A549 (cell line): Measurements from ENCODE around the gene SORBS1. TPM values are rescaled to one million over a fixed set of nuclear protein-coding genes. Genes with fewer than 3 reads are reported as not detected.

Source experiments
- ATAC-seq, 2 experiments: fragments of 200-7000 bp in 1 of 2; fragments of >200 bp in 1 of 2; cut with Nextera tagmentation in 1 of 2; cut with Tn5 transposase in 1 of 2; 3 replicates each; pipeline versions ENCODE4 v1.8.0 to v1.9.1; 2018 to 2020; ENCODE audit warnings: mild to moderate bottlenecking in 1 of 2, moderate library complexity in 1 of 2
- CTCF ChIA-PET: fragments of 300-600 bp; sonication (Branson Sonifier 250); formaldehyde crosslinking; extraction: SDS; loops from one replicate; lab custom pipeline; 2021; ENCODE audit warnings: antibody characterized with exemption, inconsistent platforms; lab: Yijun Ruan, JAX
- POLR2A ChIA-PET: fragments of 350-600 bp; formaldehyde crosslinking; extraction: SDS; loops from one replicate; lab custom pipeline; 2021; ENCODE audit warnings: antibody characterized with exemption, inconsistent platforms; lab: Yijun Ruan, JAX
- DNase-seq, 2 experiments: peaks; one replicate each; pipeline versions ENCODE4 v3.0.0 to v3.0.0-alpha.2; 2011 to 2016; ENCODE audit warnings: low read depth in 1 of 2, low spot score in 1 of 2
- FAIRE-seq: peaks from 2 replicates; lab custom pipeline; 2011; peaks lifted over from hg19 to GRCh38; lab: Jason Lieb, UNC
- H3K27ac ChIP-seq, 2 experiments: fragments of >200 bp; sonication (Bioruptor Twin); formaldehyde crosslinking; 3 replicates each; pipeline ENCODE4 v1.5.1; 2016 to 2017
- H3K4me1 ChIP-seq: fragments of >200 bp; sonication (Bioruptor Twin); formaldehyde crosslinking; 3 replicates; pipeline ENCODE4 v1.6.1; 2016
- H3K4me2 ChIP-seq: fragments of >200 bp; sonication (Bioruptor Twin); formaldehyde crosslinking; 3 replicates; pipeline ENCODE4 v1.6.1; 2016
- H3K4me3 ChIP-seq: fragments of >200 bp; sonication (Bioruptor Twin); formaldehyde crosslinking; 3 replicates; pipeline ENCODE4 v1.5.1; 2016
- H3K9me3 ChIP-seq: fragments of >200 bp; sonication (Bioruptor Twin); formaldehyde crosslinking; 3 replicates; pipeline ENCODE4 v1.6.1; 2016
- ATOH8 ChIP-seq: fragments of 250-450 bp; sonication (Bioruptor Pico); IDR thresholded peaks from 2 replicates; pipeline ENCODE4 v1.5.0; 2020; ENCODE audit warnings: low read depth, mild to moderate bottlenecking, moderate library complexity
- CEBPB ChIP-seq, 2 experiments: fragments of >200 bp in 1 of 2; sonication (Bioruptor Twin) in 1 of 2; formaldehyde crosslinking in 1 of 2; IDR thresholded peaks; 2 replicates each; pipeline ENCODE4 v1.6.1; 2012 to 2016
- E2F6 ChIP-seq: IDR thresholded peaks from 2 replicates; pipeline ENCODE4 v1.6.1; 2012; ENCODE audit warnings: low read depth, borderline replicate concordance
- EHF ChIP-seq: fragments of 250-450 bp; sonication (Bioruptor Pico); IDR thresholded peaks from 2 replicates; pipeline ENCODE4 v1.5.0; 2020; ENCODE audit warnings: mild to moderate bottlenecking
- EHMT2 ChIP-seq: fragments of 200-600 bp; sonication (generic); IDR thresholded peaks from 2 replicates; pipeline ENCODE4 v1.6.1; 2016; ENCODE audit warnings: antibody characterized with exemption, low read depth, mild to moderate bottlenecking, moderate library complexity
- ELK1 ChIP-seq: fragments of 150-350 bp; IDR thresholded peaks from 2 replicates; pipeline ENCODE4 v1.6.1; 2014; ENCODE audit warnings: low read depth, mild to moderate bottlenecking, low read length
- ESRRA ChIP-seq: fragments of 150-350 bp; IDR thresholded peaks from 2 replicates; pipeline ENCODE4 v1.6.1; 2014; ENCODE audit warnings: mild to moderate bottlenecking, low read length, borderline replicate concordance
- FOSL2 ChIP-seq, 2 experiments: fragments of 450-650 bp in 1 of 2; fragments of >200 bp in 1 of 2; sonication (Bioruptor Twin) in 1 of 2; formaldehyde crosslinking; IDR thresholded peaks; 2 replicates each; pipeline versions ENCODE4 v1.5.0 to v1.6.1; 2016 to 2020; ENCODE audit warnings: mild to moderate bottlenecking in 1 of 2, moderate library complexity in 1 of 2
- GATA3 ChIP-seq: IDR thresholded peaks from 2 replicates; pipeline ENCODE4 v1.6.1; 2012; ENCODE audit warnings: borderline replicate concordance
- HDAC2 ChIP-seq: fragments of 200-600 bp; sonication (generic); IDR thresholded peaks from 2 replicates; pipeline ENCODE4 v1.6.1; 2016
- HMGXB4 ChIP-seq: fragments of 250-450 bp; sonication (Bioruptor Pico); IDR thresholded peaks from 2 replicates; pipeline ENCODE4 v1.5.0; 2021; ENCODE audit warnings: mild to moderate bottlenecking, moderate library complexity, borderline replicate concordance
- HOXA7 ChIP-seq: fragments of 250-450 bp; sonication (Bioruptor Pico); IDR thresholded peaks from 2 replicates; pipeline ENCODE4 v1.5.0; 2020; ENCODE audit warnings: mild to moderate bottlenecking, moderate library complexity
- HOXB13 ChIP-seq: fragments of 250-450 bp; sonication (Bioruptor Pico); IDR thresholded peaks from 2 replicates; pipeline ENCODE4 v1.5.0; 2020; ENCODE audit warnings: low read depth, mild to moderate bottlenecking, moderate library complexity
- JUN ChIP-seq, 2 experiments: fragments of >200 bp; sonication (Bioruptor Twin); formaldehyde crosslinking; IDR thresholded peaks; 2 replicates in 1 of 2; 3 replicates in 1 of 2; pipeline ENCODE4 v1.6.1; 2016 to 2017
- MAZ ChIP-seq: fragments of 150-350 bp; IDR thresholded peaks from 2 replicates; pipeline ENCODE4 v1.6.1; 2014; ENCODE audit warnings: antibody characterized with exemption, low read depth, low read length, borderline replicate concordance
- NPAS2 ChIP-seq: fragments of 250-450 bp; sonication (Bioruptor Pico); IDR thresholded peaks from 2 replicates; pipeline ENCODE4 v1.8.0; 2022; ENCODE audit warnings: mild to moderate bottlenecking, moderate library complexity, borderline replicate concordance
- PBX3 ChIP-seq: IDR thresholded peaks from 2 replicates; pipeline ENCODE4 v1.6.1; 2012
- RAD21 ChIP-seq, 2 experiments: fragments of >200 bp in 1 of 2; sonication (Bioruptor Twin) in 1 of 2; formaldehyde crosslinking in 1 of 2; IDR thresholded peaks in 1 of 2; conservative IDR thresholded peaks in 1 of 2; 2 replicates in 1 of 2; 3 replicates in 1 of 2; pipeline ENCODE4 v1.6.1; 2012 to 2018; ENCODE audit warnings: inconsistent platforms in 1 of 2
- RARB ChIP-seq: fragments of 250-450 bp; sonication (Bioruptor Pico); IDR thresholded peaks from 2 replicates; pipeline ENCODE4 v1.8.0; 2021; ENCODE audit warnings: mild to moderate bottlenecking, moderate library complexity
- RCOR1 ChIP-seq: fragments of 150-350 bp; IDR thresholded peaks from 2 replicates; pipeline ENCODE4 v1.6.1; 2014; ENCODE audit warnings: antibody characterized with exemption, low read length, low read depth
- REST ChIP-seq: fragments of 200-600 bp; sonication (generic); IDR thresholded peaks from 2 replicates; pipeline ENCODE4 v1.6.1; 2016; ENCODE audit warnings: antibody characterized with exemption, mild to moderate bottlenecking, moderate library complexity
- RNF2 ChIP-seq: fragments of 200-600 bp; sonication (generic); IDR thresholded peaks from 2 replicates; pipeline ENCODE4 v1.6.1; 2016; ENCODE audit warnings: low read depth, mild to moderate bottlenecking, antibody characterized with exemption, moderate library complexity, borderline replicate concordance
- TFCP2L1 ChIP-seq: fragments of 250-450 bp; sonication (Bioruptor Pico); IDR thresholded peaks from 2 replicates; pipeline ENCODE4 v1.5.0; 2021; ENCODE audit warnings: mild to moderate bottlenecking
- WGBS: methylation state at CpG from one replicate; pipeline ENCODE4 v1.1.6; 2017; ENCODE audit errors: missing lambda C conversion rate; 5-methylcytosine and 5-hydroxymethylcytosine counted together
- polyA plus RNA-seq, 4 experiments: library from polyadenylated mRNA; depleted of rRNA in 3 of 4; stranded (reverse); fragments of >200 nt; fragmentation: RNase III in 1 of 4; extraction: RNeasy Plus Mini Kit Qiagen cat#74134 plus additional on column Dnase treatment in 1 of 4; gene quantifications; 2 replicates in 3 of 4; 3 replicates in 1 of 4; pipeline ENCODE4 v1.2.3, GENCODE V29; 2011 to 2017

SORBS1 gene
- polyA plus RNA-seq, 2 of the 4 experiments (the other 2 are of a cell fraction): 0.39 to 0.80 TPM

GRCh38 chr10:95550073-95550672, 11.0 kb downstream of the SORBS1 start (continued):
- TF ChIP-seq ELK1 (no peak), EHF (CRISPR knock-in tag) (no peak), GATA3 (no peak)

GRCh38 chr10:95547791-95548435, 13.3 kb downstream of the SORBS1 start:
- ATAC-seq: no peak
- no peak for FAIRE-seq
- ChIA-PET CTCF (interaction anchor here (0.9 kb wide), 1 partner anchor 14 kb away, joined by 3 read pairs; no protein-coding TSS in a partner anchor), POLR2A (no interaction called here)
- TF ChIP-seq RCOR1 (no peak), PBX3 (no peak), E2F6 (no peak), HDAC2 (no peak)
- WGBS: 80% methylated on average over 3 of the region's 3 CpGs
- DNase-seq: no peak
- no peak overlapping the region for H3K27ac ChIP-seq
- H3K4me2 ChIP-seq: no peak overlapping the region
- no peak overlapping the region for H3K4me3 ChIP-seq
- H3K4me1 ChIP-seq: peaks cover 5% of the 10 kb centered on the region; the same call in 1 of the 3 replicates
- no peaks in the 10 kb centered on the region for H3K9me3 ChIP-seq

- Histone ChIP-seq H3K4me1 (no peaks in the 10 kb centered on the region), H3K4me3 (no peak overlapping the region), H3K9me3 (no peaks in the 10 kb centered on the region), H3K4me2 (no peak overlapping the region), H3K27ac (no peak overlapping the region)
- POLR2A ChIA-PET: no interaction called here
- ATAC-seq: no peak
- CTCF ChIA-PET: interaction anchor here (0.9 kb wide), 1 partner anchor 13 kb away, joined by 3 read pairs; no protein-coding TSS in a partner anchor
- no peak for DNase-seq
- FAIRE-seq: no peak
- WGBS: 67% methylated on average over 3 of the region's 3 CpGs
- TF ChIP-seq JUN (IDR thresholded peaks at IDR 0.05) (no peak), ATOH8 (CRISPR knock-in tag) (no peak), FOSL2 (IDR thresholded peaks at IDR 0.05) (no peak), FOSL2 (CRISPR knock-in tag; IDR thresholded peaks at IDR 0.05) (no peak), RARB (CRISPR knock-in tag) (no peak), EHF (CRISPR knock-in tag) (no peak), HOXB13 (CRISPR knock-in tag) (no peak), GATA3 (no peak), RAD21 (conservative IDR thresholded peaks at IDR 0.05 in 1 of 2, IDR thresholded peaks at IDR 0.05 in 1 of 2) (no peak), TFCP2L1 (no peak), CEBPB (IDR thresholded peaks at IDR 0.05) (no peak), MAZ (no peak), NPAS2 (CRISPR knock-in tag) (no peak), ESRRA (no peak), REST (no peak), EHMT2 (no peak), HMGXB4 (CRISPR knock-in tag) (no peak), HOXA7 (CRISPR knock-in tag) (no peak), RNF2 (no peak)
Measured at GRCh38 chr10:95547197-95547596, 14.0 kb downstream of the SORBS1 start.
